GOT3 (cell line): ENCODE measurements around the gene GABRP.
"Not testable (repeated sequence)": the region's sequence is repeated elsewhere in the genome, so short reads cannot be mapped to it uniquely, and the experiment has no call there.

ENCODE experiments used
- DNase-seq: peaks from one replicate; lab custom pipeline; 2025; ENCODE audit warnings: mixed read lengths; lab: John Stamatoyannopoulos, UW

The GABRP gene

GRCh38 chr5:170792878-170793277, 9.4 kb downstream of the GABRP start:
- no peak for DNase-seq

- no peak for DNase-seq
Measured at GRCh38 chr5:170795154-170795553, 11.6 kb downstream of the GABRP start.

GRCh38 chr5:170805666-170806065, 22.1 kb downstream of the GABRP start:
- no peak for DNase-seq

DNA sequence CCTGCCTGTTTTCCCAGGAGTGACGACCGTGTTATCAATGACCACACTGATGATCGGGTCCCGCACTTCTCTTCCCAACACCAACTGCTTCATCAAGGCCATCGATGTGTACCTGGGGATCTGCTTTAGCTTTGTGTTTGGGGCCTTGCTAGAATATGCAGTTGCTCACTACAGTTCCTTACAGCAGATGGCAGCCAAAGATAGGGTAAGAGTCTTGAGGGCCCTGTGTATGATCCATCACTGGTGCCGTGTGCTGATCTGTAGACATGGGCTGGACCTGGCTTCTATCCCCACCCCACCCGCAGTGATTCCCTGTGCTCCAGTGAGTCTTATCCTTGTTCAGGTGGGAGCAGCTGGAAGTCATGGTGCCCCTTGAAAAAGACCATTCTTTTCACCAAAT, 26.0 kb downstream of the GABRP start:
- DNase-seq: no peak

- no peak for DNase-seq
Measured at GRCh38 chr5:170811719-170812118, 28.2 kb downstream of the GABRP start.

- no peak for DNase-seq
Measured at GRCh38 chr5:170813231-170813630, 29.7 kb downstream of the GABRP start.

DNA sequence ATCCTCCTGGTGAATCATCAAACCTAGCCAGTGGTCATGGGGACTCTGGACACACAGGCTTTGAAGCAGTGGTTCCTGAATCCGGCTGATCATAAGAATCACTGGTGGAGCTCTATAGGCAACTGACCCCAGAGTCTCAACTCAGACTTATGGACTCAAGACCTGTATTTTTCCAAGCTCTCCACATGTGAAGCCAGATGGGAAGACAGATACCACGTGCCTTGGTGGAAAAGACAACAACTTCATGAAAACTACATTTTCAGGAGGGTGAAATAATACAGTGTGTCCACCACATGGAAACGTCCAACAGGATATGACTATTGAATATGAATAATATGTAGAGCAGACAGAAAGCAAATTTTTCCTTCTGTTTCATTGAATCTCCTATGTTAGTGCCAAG, 33.7 kb downstream of the GABRP start:
- no peak for DNase-seq

DNA sequence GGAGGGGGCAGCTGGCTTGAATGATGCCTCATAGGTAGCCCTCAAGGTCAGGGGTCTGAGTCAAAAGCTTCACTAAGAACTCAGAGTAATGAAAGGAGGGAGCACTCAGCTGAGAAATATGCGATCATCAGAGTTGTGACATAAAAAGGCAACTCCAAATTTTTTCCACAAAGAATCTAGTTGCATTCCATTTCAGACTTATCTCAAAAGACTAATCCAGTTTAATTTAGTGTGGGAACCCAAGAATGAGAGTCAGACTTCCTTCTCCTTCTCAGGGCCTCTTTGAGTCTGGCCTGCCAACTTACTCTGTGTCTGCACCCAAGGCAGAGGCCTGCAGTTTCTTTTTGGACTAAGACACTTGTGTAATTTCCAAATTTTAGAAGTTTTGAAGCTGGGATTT, 34.7 kb downstream of the GABRP start:
- DNase-seq: no peak

DNA sequence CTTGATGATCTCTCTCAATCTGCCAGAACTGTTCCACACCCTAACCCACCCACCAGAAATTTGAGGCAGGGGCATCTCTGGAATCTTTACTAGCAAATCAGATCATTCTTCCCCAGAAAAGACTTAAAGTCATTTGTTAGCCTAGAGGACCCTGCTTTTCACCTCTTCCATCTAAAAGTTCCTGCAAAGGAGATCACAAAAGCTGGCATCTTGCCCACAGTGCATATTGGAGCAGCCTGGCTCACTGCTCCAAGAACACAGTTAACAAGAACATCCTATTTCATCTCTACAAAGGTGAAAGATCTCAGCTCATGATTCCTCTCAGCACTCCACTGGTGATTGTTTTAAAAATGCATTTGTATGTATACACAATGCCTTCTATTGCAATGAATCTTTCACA, 36.3 kb downstream of the GABRP start:
- DNase-seq: no peak

GRCh38 chr5:170821257-170821800, 37.8 kb downstream of the GABRP start:
- no peak for DNase-seq

GRCh38 chr5:170826117-170826516, 42.6 kb downstream of the GABRP start:
- DNase-seq: no peak

GRCh38 chr5:170832241-170832640, 48.7 kb downstream of the GABRP start:
- no peak for DNase-seq

GRCh38 chr5:170833981-170834380, 50.5 kb downstream of the GABRP start:
- not testable (repeated sequence) for DNase-seq

- no peak for DNase-seq
Measured at GRCh38 chr5:170836226-170836625, 52.7 kb downstream of the GABRP start.

DNA sequence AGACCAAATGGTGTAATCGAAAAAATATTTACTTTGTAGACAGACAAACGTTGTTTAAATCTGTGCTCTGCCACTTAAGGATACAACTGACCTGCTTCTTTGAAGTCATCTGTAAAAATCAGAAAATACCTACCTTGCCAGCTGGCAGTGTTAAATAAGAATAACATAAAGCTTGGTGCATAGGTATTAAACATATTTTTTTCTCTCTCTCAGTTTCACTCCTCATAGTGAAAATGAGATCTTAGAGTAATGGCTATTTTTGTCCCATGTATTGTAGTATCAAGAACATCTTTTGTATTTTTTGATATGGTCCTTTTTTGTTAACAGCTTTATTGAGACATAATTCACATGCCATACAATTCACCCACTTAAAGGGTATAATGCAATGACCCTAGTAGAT, 60.3 kb downstream of the GABRP start:
- DNase-seq: no peak

DNA sequence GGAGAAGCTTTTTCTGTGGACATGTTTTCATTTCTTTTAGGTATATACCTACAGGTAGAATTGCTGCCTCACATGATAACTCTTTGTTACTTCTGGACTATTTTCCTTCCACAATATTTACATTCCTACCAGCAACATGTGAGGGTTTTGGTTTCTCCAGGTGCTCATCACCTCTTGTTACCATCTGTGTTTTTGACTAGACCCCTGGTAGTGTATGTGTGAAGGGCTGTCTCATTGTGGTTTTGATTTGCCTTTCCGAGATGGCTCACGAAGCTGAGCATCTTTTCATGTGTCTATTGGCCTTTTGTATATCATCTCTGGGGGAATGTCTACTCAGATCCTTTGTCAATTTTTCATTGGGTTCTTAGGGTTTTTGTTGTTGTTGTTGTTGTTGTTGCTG, 61.1 kb downstream of the GABRP start:
- no peak for DNase-seq

DNA sequence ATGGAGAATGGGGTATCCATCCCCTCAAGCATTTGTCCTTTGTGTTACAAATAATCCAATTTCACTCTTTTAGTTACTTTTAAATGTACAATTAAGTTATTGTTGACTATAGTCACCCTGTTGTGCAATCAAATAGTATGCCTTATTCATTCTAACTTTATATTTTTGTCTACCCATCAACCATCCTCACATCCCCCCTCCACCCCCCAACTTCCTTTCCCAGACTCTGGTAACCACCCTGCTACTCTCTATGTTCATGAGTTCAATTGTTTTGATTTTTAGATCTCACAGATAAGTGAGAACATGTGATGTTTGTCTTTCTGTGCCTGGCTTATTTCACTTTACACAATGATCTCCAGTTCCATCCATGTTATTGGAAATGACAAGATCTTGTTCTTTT, 62.9 kb downstream of the GABRP start:
- no peak for DNase-seq

DNA sequence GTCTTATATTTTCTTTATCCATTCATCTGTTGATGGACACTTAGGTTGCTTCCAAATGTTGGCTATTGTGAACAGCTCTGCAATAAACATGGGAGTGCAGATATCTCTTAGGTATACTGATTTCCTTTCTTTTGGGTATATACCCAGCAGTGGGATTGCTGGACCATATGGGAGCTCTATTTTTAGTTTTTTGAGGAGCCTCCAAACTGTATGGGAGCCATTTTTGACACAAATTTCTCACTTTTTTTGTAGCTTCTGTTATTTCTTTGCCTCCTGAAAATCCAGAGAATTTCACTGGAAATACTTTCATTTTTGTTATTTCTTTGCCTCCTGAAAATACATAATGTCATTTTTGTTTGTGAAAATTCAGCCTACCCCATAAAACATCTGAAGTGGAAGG, 63.3 kb downstream of the GABRP start:
- DNase-seq: no peak

DNA sequence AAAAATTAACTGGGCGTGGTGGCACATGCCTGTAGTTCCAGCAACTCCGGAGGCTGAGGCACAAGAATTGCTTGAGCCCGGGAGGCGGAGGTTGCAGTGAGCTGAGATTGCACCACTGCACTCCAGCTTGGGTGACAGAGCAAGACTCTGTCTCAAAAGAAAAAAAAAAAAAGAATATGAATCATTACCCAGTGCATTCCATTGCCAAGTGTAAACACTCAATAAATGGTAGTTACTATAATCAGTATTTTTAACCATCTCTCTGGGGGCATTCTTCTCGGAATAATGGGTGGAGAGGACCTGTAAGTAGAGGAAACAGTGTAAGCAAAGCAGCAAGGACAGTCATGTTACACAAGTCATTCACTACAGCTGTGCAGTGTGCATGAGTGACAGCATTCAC, 64.5 kb downstream of the GABRP start:
- no peak for DNase-seq

GRCh38 chr5:170849374-170849773, 65.8 kb downstream of the GABRP start:
- no peak for DNase-seq

GRCh38 chr5:170854566-170854965, 71.0 kb downstream of the GABRP start:
- no peak for DNase-seq

DNA sequence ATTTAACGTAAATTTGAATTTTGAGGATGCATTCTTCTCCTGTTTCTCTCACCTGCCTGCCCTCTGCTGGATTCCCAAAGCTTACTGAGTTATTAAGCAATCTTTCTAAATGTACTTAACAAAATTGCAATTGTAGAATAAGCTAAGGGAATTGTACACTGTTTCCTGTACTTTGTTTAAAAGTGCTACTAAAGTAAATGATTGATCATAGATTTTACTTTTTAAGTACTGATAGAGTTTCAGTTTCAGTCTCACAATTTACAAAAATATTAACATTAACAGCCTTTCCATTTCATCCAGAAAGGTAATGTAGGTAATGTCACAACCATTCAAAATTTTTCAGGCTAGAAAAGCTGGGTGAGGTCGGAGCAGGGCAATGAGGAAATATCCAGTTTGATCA, 73.5 kb downstream of the GABRP start:
- no peak for DNase-seq

DNA sequence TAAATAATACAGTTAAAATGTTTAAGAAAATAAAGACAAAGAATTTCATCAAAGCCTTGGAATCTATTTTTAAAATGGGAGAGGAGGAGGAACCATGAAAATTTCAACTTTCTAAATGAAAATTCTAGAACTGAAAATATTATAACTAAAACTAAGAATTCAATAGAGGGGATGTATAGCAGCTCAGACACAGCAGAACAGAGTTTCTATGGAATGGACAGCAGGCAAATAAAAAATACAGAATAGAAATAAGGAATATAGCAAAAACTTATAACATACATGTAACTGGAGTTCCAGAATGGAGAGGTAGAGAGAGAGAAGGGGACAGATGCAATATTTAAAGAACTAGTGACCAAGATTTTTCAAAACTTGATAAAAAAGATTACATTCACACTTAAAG, 76.9 kb downstream of the GABRP start:
- no peak for DNase-seq

GRCh38 chr5:170860818-170861666, 77.5 kb downstream of the GABRP start:
- DNase-seq: no peak
